Right lobe of liver (tissue), 6 donors: Measurements from ENCODE around the gene NEK4. TPM values are rescaled to one million over a fixed set of nuclear protein-coding genes. Genes with fewer than 3 reads are reported as not detected.

Experiments
- ATAC-seq, 4 donors: fragments of 200-7000 bp; cut with Tn5 transposase; one replicate each; pipeline ENCODE4 v1.9.1; 2020; ENCODE audit warnings: mild to moderate bottlenecking in 4 of 4, moderate library complexity in 4 of 4
- DNase-seq, 3 donors: peaks; one replicate each; pipeline ENCODE4 v3.0.0-alpha.2; 2020
- H3K27ac ChIP-seq, 3 donors: fragments of 200-600 bp; one replicate each; pipeline ENCODE4 v1.8.0; 2022
- H3K27me3 ChIP-seq, 2 donors: fragments of 200-600 bp; one replicate each; pipeline ENCODE4 v1.8.0; 2022
- H3K36me3 ChIP-seq, 4 donors: fragments of 200-600 bp; sonication (generic) in 1 of 4; one replicate each; pipeline versions ENCODE4 v1.5.1 to v1.8.0; 2017 to 2022; ENCODE audit warnings: control low read depth in 1 of 4
- H3K4me1 ChIP-seq, 4 donors: fragments of 200-600 bp; sonication (generic) in 1 of 4; one replicate each; pipeline versions ENCODE4 v1.5.1 to v1.8.0; 2017 to 2022; ENCODE audit warnings: control low read depth in 1 of 4
- H3K4me3 ChIP-seq, 3 donors: fragments of 200-600 bp; one replicate each; pipeline ENCODE4 v1.8.0; 2022
- H3K9me3 ChIP-seq, 4 donors: fragments of 200-600 bp; sonication (generic) in 1 of 4; one replicate each; pipeline versions ENCODE4 v1.5.1 to v1.8.0; 2017 to 2022; ENCODE audit warnings: control low read depth in 1 of 4
- CTCF ChIP-seq, 4 donors: fragments of 200-600 bp in 3 of 4; fragments of 450-650 bp in 1 of 4; IDR thresholded peaks; one replicate each; pipeline versions ENCODE4 v1.5.1 to v1.8.0; 2016 to 2022; ENCODE audit warnings: antibody characterized with exemption in 4 of 4, mild to moderate bottlenecking in 2 of 4
- POLR2A ChIP-seq: fragments of 450-650 bp; IDR thresholded peaks from one replicate; pipeline ENCODE4 v1.6.1; 2017; ENCODE audit warnings: antibody characterized with exemption, mild to moderate bottlenecking
- WGBS: methylation state at CpG from one replicate; pipeline ENCODE4 v1.1.6; 2018; ENCODE audit warnings: low coverage, low lambda C conversion rate; ENCODE audit not compliant: insufficient coverage; ENCODE audit errors: missing lambda C conversion rate; 5-methylcytosine and 5-hydroxymethylcytosine counted together
- intact Hi-C, 2 donors: fragments of 100-400 bp; cut with DNase I; formaldehyde crosslinking; loops; one replicate each; pipeline versions ENCODE4 v1.11.2 to v1.14.1; 2022
- total RNA-seq, 6 experiments: library from RNA; depleted of rRNA in 2 of 6; stranded (reverse); fragments of >200 nt in 2 of 6; fragmentation: NEBNext Ultra II Directional in 3 of 6; extraction: Animal tissue kit (Norgen Biotek cat#: 25700) in 3 of 6; gene quantifications; one replicate each; pipeline versions ENCODE4 v1.1.0 to v1.2.4, GENCODE V29; 2016 to 2023
- donor health status: DM: no; HTN: yes; CAD: no.
- donor health status: DM: no; HTN: no; CAD: no.
- donor health status: DM: no; HTN: no; CAD: no.
- donor health status: DM: no; HTN: yes; CAD: no.
- donor health status: DM: no; HTN: yes; CAD: no.

Gene NEK4
- total RNA-seq, 6 experiments from 2014 or later = 7.3 to 18.9 (median 14.8) TPM

GRCh38 chr3:52810923-52811322, 40.2 kb upstream of the NEK4 start:
- peaks cover 0 to 35% (median 13%) of the 10 kb centered on the region in 4 donors for H3K4me1 ChIP-seq
- no peak overlapping the region for H3K4me3 ChIP-seq
- 62% methylated on average over 6 of the region's 11 CpGs for WGBS
- ATAC-seq (peak; percentile 9 to 62 (median 48)), DNase-seq (peak in 2 of 3 donors; percentile 78 to 81)
- H3K9me3 ChIP-seq = no peaks in the 10 kb centered on the region
- peaks cover 0 to 45% (median 22%) of the 10 kb centered on the region in 4 donors for H3K36me3 ChIP-seq
- peak overlapping the region in 2 of 3 donors; percentile 64 to 74 for H3K27ac ChIP-seq
- intact Hi-C loops = no loop called here
- no peaks in the 10 kb centered on the region for H3K27me3 ChIP-seq
- peak; percentile 72 for TF ChIP-seq POLR2A
- TF ChIP-seq CTCF (IDR thresholded peaks at IDR 0.05) = no peak

- DNase-seq (no peak), ATAC-seq (peak in 2 of 4 donors; percentile 0 to 1)
- TF ChIP-seq CTCF (IDR thresholded peaks at IDR 0.05) (peak in 1 of 4 donors; percentile 2), POLR2A (peak; percentile 41)
- Histone ChIP-seq H3K4me3 (no peak overlapping the region), H3K27ac (no peak overlapping the region), H3K27me3 (no peaks in the 10 kb centered on the region), H3K4me1 (peaks cover 0 to 35% (median 13%) of the 10 kb centered on the region in 4 donors), H3K36me3 (peaks cover 3 to 47% (median 25%) of the 10 kb centered on the region in 4 donors), H3K9me3 (no peaks in the 10 kb centered on the region)
- 48% methylated on average over 4 of the region's 7 CpGs for WGBS
- intact Hi-C loops = loop anchor here in 1 of 2 donors (10.0 kb wide), 1 partner anchor 65 kb away; no protein-coding TSS in a partner anchor
Measured at GRCh38 chr3:52809662-52810377, 39.1 kb upstream of the NEK4 start.

DNA sequence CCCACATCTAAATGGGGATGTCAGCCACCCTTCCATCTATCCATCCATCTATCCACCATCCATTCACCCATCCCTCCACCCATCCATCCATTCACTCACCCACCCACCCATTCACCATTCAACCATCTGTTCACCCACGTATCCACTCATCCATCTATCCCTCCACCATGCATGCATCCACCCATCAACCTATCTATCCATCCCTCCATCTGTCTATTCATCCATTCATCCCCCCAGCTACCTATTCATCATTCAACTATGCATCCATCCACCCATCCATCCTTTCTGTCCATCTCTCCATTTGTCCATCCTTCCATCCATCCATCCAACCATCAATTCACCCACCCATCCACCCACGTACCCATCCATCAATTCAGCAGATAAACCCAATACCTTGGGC, 38.4 kb upstream of the NEK4 start:
- TF ChIP-seq CTCF (IDR thresholded peaks at IDR 0.05) (peak in 1 of 4 donors; percentile 5), POLR2A (no peak)
- intact Hi-C loops = loop anchor here in 1 of 2 donors (10.0 kb wide), 1 partner anchor 64 kb away; no protein-coding TSS in a partner anchor
- Histone ChIP-seq H3K27me3 (no peaks in the 10 kb centered on the region), H3K4me3 (no peak overlapping the region), H3K4me1 (peaks cover 0 to 29% (median 11%) of the 10 kb centered on the region in 4 donors), H3K9me3 (no peaks in the 10 kb centered on the region), H3K36me3 (peaks cover 10 to 53% (median 26%) of the 10 kb centered on the region in 4 donors), H3K27ac (no peak overlapping the region)
- ATAC-seq (no peak), DNase-seq (no peak)
- 86% methylated on average over 2 of the region's 2 CpGs for WGBS

DNA sequence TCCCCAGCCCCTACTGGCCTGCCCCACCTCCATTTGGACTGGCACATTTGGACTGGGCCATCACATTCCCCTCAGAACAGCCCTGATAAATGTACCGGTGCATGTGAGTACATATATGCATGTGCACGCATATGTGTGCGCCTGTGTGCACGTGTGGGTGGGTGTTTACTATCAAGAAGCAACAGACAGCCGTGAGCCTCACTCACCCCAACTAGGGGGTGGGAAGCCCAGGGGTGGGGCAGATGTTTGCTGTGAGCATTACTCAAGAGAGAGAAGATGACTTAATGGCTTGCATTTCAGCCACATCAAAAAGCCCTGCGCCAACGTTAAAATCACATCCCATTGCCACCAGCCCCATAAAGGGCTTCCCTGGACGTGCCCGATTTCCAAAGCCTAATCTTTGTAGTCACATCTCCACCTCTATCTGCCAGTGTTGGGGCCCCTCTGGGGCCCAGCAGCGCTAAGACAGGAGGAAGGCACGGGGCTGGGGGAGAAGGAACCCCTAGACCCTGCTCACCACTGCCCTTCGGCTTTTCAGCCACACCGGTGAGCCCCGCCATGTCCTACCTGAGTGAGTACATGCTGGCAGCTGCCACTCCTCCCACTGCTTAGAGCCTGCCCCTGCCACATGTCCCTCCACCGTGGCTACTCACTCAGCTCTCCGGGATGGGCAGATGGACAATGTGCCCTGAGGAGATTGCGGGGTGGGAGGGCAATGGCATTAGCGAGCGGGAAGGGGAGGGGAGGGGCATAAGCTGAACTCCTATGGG, 34.7 kb upstream of the NEK4 start:
- DNase-seq = no peak
- Histone ChIP-seq H3K4me1 (no peaks in the 10 kb centered on the region), H3K27ac (no peak overlapping the region), H3K4me3 (no peak overlapping the region), H3K36me3 (peaks cover 10 to 86% (median 47%) of the 10 kb centered on the region in 4 donors), H3K9me3 (no peaks in the 10 kb centered on the region), H3K27me3 (no peaks in the 10 kb centered on the region)
- intact Hi-C loops = loop anchor here in 1 of 2 donors (10.0 kb wide), 1 partner anchor 61 kb away; no protein-coding TSS in a partner anchor
- ATAC-seq = peak in 1 of 4 donors; percentile 4
- 45% methylated on average over 8 of the region's 19 CpGs for WGBS
- no peak for TF ChIP-seq POLR2A
- TF ChIP-seq CTCF (IDR thresholded peaks at IDR 0.05) = no peak
